ENCODE data around the gene ADGRG1. TPM values are rescaled to one million over a fixed set of nuclear protein-coding genes. Genes with fewer than 3 reads are reported as not detected.
"Not testable (repeated sequence)": the region's sequence is repeated elsewhere in the genome, so short reads cannot be mapped to it uniquely, and the experiment has no call there.

The ADGRG1 gene
- polyA plus RNA-seq, 1 experiment = 1.1 TPM

GRCh38 chr16:57711346-57711745 is 82.9 kb downstream of the ADGRG1 start:
- TF ChIP-seq CTCF (IDR thresholded peaks at IDR 0.05; ENCODE audit: insufficient read depth, low read depth, low read length) = no peak
- Histone ChIP-seq H3K4me3 (ENCODE audit: low read depth, low read length) (no peak overlapping the region), H3K36me3 (ENCODE audit: control insufficient read depth, insufficient read depth, low read length) (no peaks in the 10 kb centered on the region), H3K27me3 (ENCODE audit: control insufficient read depth, insufficient read depth, low read length) (peaks cover 12% of the 10 kb centered on the region)
- POLR2A ChIA-PET = no interaction called here
- no peak for DNase-seq (ENCODE audit: low read depth)
- CTCF ChIA-PET = interaction anchor here (0.8 to 1.3 kb wide), 2 partner anchors 120 to 135 kb away, joined by 3 read pairs; no protein-coding TSS in a partner anchor

GRCh38 chr16:57711993-57712392 is 83.6 kb downstream of the ADGRG1 start:
- peaks cover 14% of the 10 kb centered on the region for H3K27me3 ChIP-seq (ENCODE audit: control insufficient read depth, insufficient read depth, low read length)
- no peak for TF ChIP-seq CTCF (IDR thresholded peaks at IDR 0.05; ENCODE audit: insufficient read depth, low read depth, low read length)
- H3K36me3 ChIP-seq (ENCODE audit: control insufficient read depth, insufficient read depth, low read length) = no peaks in the 10 kb centered on the region
- ChIA-PET CTCF (interaction anchor here (1.3 kb wide), 2 partner anchors 63 to 121 kb away, joined by 3 to 4 read pairs; no protein-coding TSS in a partner anchor), POLR2A (no interaction called here)
- H3K4me3 ChIP-seq (ENCODE audit: low read depth, low read length) = no peak overlapping the region
- DNase-seq (ENCODE audit: low read depth) = no peak

GRCh38 chr16:57712569-57712968 is 84.1 kb downstream of the ADGRG1 start:
- H3K4me3 ChIP-seq (ENCODE audit: low read depth, low read length); H3K36me3 ChIP-seq (ENCODE audit: control insufficient read depth, insufficient read depth, low read length); DNase-seq (ENCODE audit: low read depth); POLR2A ChIA-PET: not testable (repeated sequence)
- peaks cover 14% of the 10 kb centered on the region for H3K27me3 ChIP-seq (ENCODE audit: control insufficient read depth, insufficient read depth, low read length)
- CTCF ChIA-PET = interaction anchor here (1.3 kb wide), 2 partner anchors 64 to 121 kb away, joined by 3 to 4 read pairs; no protein-coding TSS in a partner anchor

GRCh38 chr16:57713596-57713995 is 85.2 kb downstream of the ADGRG1 start:
- ChIA-PET POLR2A (no interaction called here), CTCF (interaction anchor here (0.6 to 1.9 kb wide), 2 partner anchors 12 to 116 kb away, joined by 4 read pairs; no protein-coding TSS in a partner anchor)

GRCh38 chr16:57714047-57714446 is 85.6 kb downstream of the ADGRG1 start:
- Histone ChIP-seq H3K27me3 (ENCODE audit: control insufficient read depth, insufficient read depth, low read length) (peaks cover 14% of the 10 kb centered on the region), H3K36me3 (ENCODE audit: control insufficient read depth, insufficient read depth, low read length) (no peaks in the 10 kb centered on the region), H3K4me3 (ENCODE audit: low read depth, low read length) (no peak overlapping the region)
- no peak for TF ChIP-seq CTCF (IDR thresholded peaks at IDR 0.05; ENCODE audit: insufficient read depth, low read depth, low read length)
- DNase-seq (ENCODE audit: low read depth) = no peak
- ChIA-PET CTCF (interaction anchor here (1.9 kb wide), 1 partner anchor 11 kb away, joined by 4 read pairs; no protein-coding TSS in a partner anchor), POLR2A (no interaction called here)

More at GRCh38 chr16:57713596-57713995, 85.2 kb downstream of the ADGRG1 start:
- TF ChIP-seq CTCF (IDR thresholded peaks at IDR 0.05; ENCODE audit: insufficient read depth, low read depth, low read length) = no peak
- Histone ChIP-seq H3K27me3 (ENCODE audit: control insufficient read depth, insufficient read depth, low read length) (peaks cover 14% of the 10 kb centered on the region), H3K36me3 (ENCODE audit: control insufficient read depth, insufficient read depth, low read length) (no peaks in the 10 kb centered on the region), H3K4me3 (ENCODE audit: low read depth, low read length) (no peak overlapping the region)
- no peak for DNase-seq (ENCODE audit: low read depth)

Other genes starting within 250 kb of the ADGRG1 start
- not detected in 2 replicates for gene CCL17, start 223.9 kb upstream of the ADGRG1 start, polyA plus RNA-seq (2011; rRNA removed)
- gene CIAPIN1, start 181.2 kb upstream of the ADGRG1 start, polyA plus RNA-seq (2011; rRNA removed) = 51.6 and 55.3 TPM in 2 replicates
- 62.7 and 69.5 TPM in 2 replicates for gene COQ9, start 181.2 kb upstream of the ADGRG1 start, polyA plus RNA-seq (2011; rRNA removed)
- 127 and 176 TPM in 2 replicates for gene POLR2C, start 166.0 kb upstream of the ADGRG1 start, polyA plus RNA-seq (2011; rRNA removed)
- 28.3 and 40.0 TPM in 2 replicates for gene DOK4, start 142.1 kb upstream of the ADGRG1 start, polyA plus RNA-seq (2011; rRNA removed)
- gene CCDC102A, start 92.1 kb upstream of the ADGRG1 start, polyA plus RNA-seq (2011; rRNA removed) = 8.2 and 13.6 TPM in 2 replicates
- gene ADGRG5, start 86.0 kb upstream of the ADGRG1 start, polyA plus RNA-seq (2011; rRNA removed) = not detected in 2 replicates
- not detected in 2 replicates for gene ADGRG3, start 39.7 kb downstream of the ADGRG1 start, polyA plus RNA-seq (2011; rRNA removed)
- not detected in 2 replicates for gene DRC7, start 66.2 kb downstream of the ADGRG1 start, polyA plus RNA-seq (2011; rRNA removed)
- gene KATNB1, start 107.1 kb downstream of the ADGRG1 start, polyA plus RNA-seq (2011; rRNA removed) = 14.3 and 28.1 TPM in 2 replicates
- 35.3 and 60.5 TPM in 2 replicates for gene KIFC3, start 173.9 kb downstream of the ADGRG1 start, polyA plus RNA-seq (2011; rRNA removed)

Measured in BJ (cell line).